ENCODE data around the gene ACTA1. TPM values are rescaled to one million over a fixed set of nuclear protein-coding genes. Genes with fewer than 3 reads are reported as not detected.

Gene ACTA1
- total RNA-seq, 4 donors from 2014 or later, result 0.21 to 10.8 (median 1.7) TPM

GRCh38 chr1:229412056-229412455, 21.8 kb downstream of the ACTA1 start:
- intact Hi-C loops (cut with DNase I; ENCODE audit: low total_unique reads), result no loop called here
- no peak for TF ChIP-seq CTCF (IDR thresholded peaks at IDR 0.05)
- no peak for TF ChIP-seq POLR2A (IDR thresholded peaks at IDR 0.05)
- DNase-seq (ENCODE audit: low spot score in 2 of 2), result no peak
- H3K4me3 ChIP-seq (ENCODE audit: low read depth, poor library complexity, severe bottlenecking), result no peak overlapping the region
- 77 to 87% methylated on average over 7 of the region's 7 CpGs for WGBS, 2 donors

GRCh38 chr1:229411434-229412055, 22.3 kb downstream of the ACTA1 start:
- no peak for TF ChIP-seq CTCF (IDR thresholded peaks at IDR 0.05)
- TF ChIP-seq POLR2A (IDR thresholded peaks at IDR 0.05), result no peak
- intact Hi-C loops (cut with DNase I; ENCODE audit: low total_unique reads), result no loop called here
- no peak for DNase-seq (ENCODE audit: low spot score in 2 of 2)
- no peak overlapping the region for H3K4me3 ChIP-seq (ENCODE audit: low read depth, poor library complexity, severe bottlenecking)
- 27 to 36% methylated on average over 11 of the region's 11 CpGs for WGBS, 2 donors

- no peak for TF ChIP-seq CTCF (IDR thresholded peaks at IDR 0.05)
- no peak for TF ChIP-seq POLR2A (IDR thresholded peaks at IDR 0.05)
- no peak overlapping the region for H3K4me3 ChIP-seq (ENCODE audit: low read depth, poor library complexity, severe bottlenecking)
- intact Hi-C loops (cut with DNase I; ENCODE audit: low total_unique reads), result no loop called here
- WGBS, 2 donors, result 8 to 18% methylated on average over 14 of the region's 14 CpGs
- DNase-seq (ENCODE audit: low spot score in 2 of 2), result no peak
Observed at GRCh38 chr1:229410692-229411433, 23.0 kb downstream of the ACTA1 start.

- TF ChIP-seq CTCF (IDR thresholded peaks at IDR 0.05), result no peak
- TF ChIP-seq POLR2A (IDR thresholded peaks at IDR 0.05), result no peak
- intact Hi-C loops (cut with DNase I; ENCODE audit: low total_unique reads), result no loop called here
- H3K4me3 ChIP-seq (ENCODE audit: low read depth, poor library complexity, severe bottlenecking), result no peak overlapping the region
- DNase-seq (ENCODE audit: low spot score in 2 of 2), result no peak
- WGBS, 2 donors, result 46 to 50% methylated on average over 9 of the region's 9 CpGs
Observed at GRCh38 chr1:229410370-229410691, 23.6 kb downstream of the ACTA1 start.

GRCh38 chr1:229409616-229410369, 24.1 kb downstream of the ACTA1 start:
- TF ChIP-seq CTCF (IDR thresholded peaks at IDR 0.05) (no peak), POLR2A (IDR thresholded peaks at IDR 0.05) (no peak)
- 40 to 52% methylated on average over 17 to 18 of the region's 18 CpGs for WGBS, 2 donors
- intact Hi-C loops (cut with DNase I; ENCODE audit: low total_unique reads), result no loop called here
- no peak for DNase-seq (ENCODE audit: low spot score in 2 of 2)
- H3K4me3 ChIP-seq (ENCODE audit: low read depth, poor library complexity, severe bottlenecking), result no peak overlapping the region
